K562 (cell line): ENCODE results near the gene YTHDF1. TPM values are rescaled to one million over a fixed set of nuclear protein-coding genes. Genes with fewer than 3 reads are reported as not detected.
A peak's percentile ranks its signal among the peaks of the same experiment; 100 is the strongest.

Experiments used
- ARID1B ChIP-seq: fragments of 450-650 bp; IDR thresholded peaks from 2 replicates; pipeline ENCODE4 v1.6.1; 2016; ENCODE audit warnings: antibody characterized with exemption, mild to moderate bottlenecking, inconsistent platforms
- CBFA2T3 ChIP-seq: fragments of 450-650 bp; IDR thresholded peaks from 2 replicates; pipeline ENCODE4 v1.6.1; 2017
- CREM ChIP-seq: IDR thresholded peaks from 2 replicates; pipeline ENCODE4 v1.6.1; 2014; ENCODE audit warnings: antibody characterized with exemption, low read depth
- DPF2 ChIP-seq: fragments of 450-650 bp; IDR thresholded peaks from 2 replicates; pipeline ENCODE4 v1.6.1; 2016
- EHMT2 ChIP-seq: fragments of 450-650 bp; IDR thresholded peaks from 2 replicates; pipeline ENCODE4 v1.6.1; 2018; ENCODE audit warnings: antibody characterized with exemption
- EP300 ChIP-seq: IDR thresholded peaks from 2 replicates; pipeline ENCODE4 v1.6.1; 2012; ENCODE audit warnings: low read length, improper control_type of control experiment
- FOXP4 ChIP-seq: sonication (generic); formaldehyde crosslinking; IDR thresholded peaks from 2 replicates; pipeline ENCODE4 v1.8.0; 2022; ENCODE audit warnings: mild to moderate bottlenecking, missing genetic modification reagents, borderline replicate concordance
- GABPA ChIP-seq: fragments of 200-800 bp; sonication (Bioruptor generic); conservative IDR thresholded peaks from 2 replicates; pipeline ENCODE4 v1.6.1; 2016; ENCODE audit warnings: low read depth, missing genetic modification characterization, missing compliant biosample characterization
- LEF1 ChIP-seq: fragments of 450-650 bp; IDR thresholded peaks from 2 replicates; pipeline ENCODE4 v1.6.1; 2016; ENCODE audit warnings: mild to moderate bottlenecking
- MCM5 ChIP-seq: fragments of 450-650 bp; IDR thresholded peaks from 2 replicates; pipeline ENCODE4 v1.6.1; 2016; ENCODE audit warnings: low read depth
- NCOA1 ChIP-seq: fragments of 450-650 bp; IDR thresholded peaks from 2 replicates; pipeline ENCODE4 v1.6.1; 2016; ENCODE audit warnings: low read depth
- RFX5 ChIP-seq: IDR thresholded peaks from 2 replicates; pipeline ENCODE4 v1.6.1; 2011; ENCODE audit warnings: low read depth, mild to moderate bottlenecking, improper control_type of control experiment, low read length
- SMARCB1 ChIP-seq: IDR thresholded peaks from 2 replicates; pipeline ENCODE4 v1.6.1; 2011; ENCODE audit warnings: improper control_type of control experiment, low read depth; ENCODE audit not compliant: insufficient read length
- SRSF1 ChIP-seq: fragments of 200-400 bp; formaldehyde crosslinking; IDR thresholded peaks from 2 replicates; pipeline ENCODE4 v1.6.1; 2017; ENCODE audit warnings: mild to moderate bottlenecking, low read depth, low read length, moderate library complexity
- STAG1 ChIP-seq: sonication (generic); formaldehyde crosslinking; IDR thresholded peaks from 2 replicates; pipeline ENCODE4 v1.5.0; 2020; ENCODE audit warnings: missing genetic modification reagents, borderline replicate concordance
- TAF7 ChIP-seq: fragments of 450-650 bp; IDR thresholded peaks from 2 replicates; pipeline ENCODE4 v1.6.1; 2016; ENCODE audit warnings: missing genetic modification characterization, missing compliant biosample characterization
- TAL1 ChIP-seq: fragments of 450-650 bp; IDR thresholded peaks from 2 replicates; pipeline ENCODE4 v1.6.1; 2016; ENCODE audit warnings: mild to moderate bottlenecking
- TCF15 ChIP-seq: fragments of 250-450 bp; sonication (Bioruptor Pico); IDR thresholded peaks from 2 replicates; pipeline ENCODE4 v1.8.0; 2022; ENCODE audit warnings: moderate library complexity, mild to moderate bottlenecking, inconsistent platforms
- TEAD1 ChIP-seq, 2 experiments: fragments of 450-650 bp in 1 of 2; sonication (generic) in 1 of 2; formaldehyde crosslinking; IDR thresholded peaks; 2 replicates each; pipeline versions ENCODE4 v1.4.0 to v1.8.0; 2020 to 2022; ENCODE audit warnings: mild to moderate bottlenecking in 2 of 2, missing genetic modification reagents in 1 of 2
- U2AF2 ChIP-seq: fragments of 200-400 bp; formaldehyde crosslinking; optimal IDR thresholded peaks from 2 replicates; pipeline ENCODE3; 2017; ENCODE audit warnings: low read depth, mild to moderate bottlenecking, low read length
- ZFX ChIP-seq: sonication (generic); formaldehyde crosslinking; IDR thresholded peaks from 2 replicates; pipeline ENCODE4 v1.8.0; 2022; ENCODE audit warnings: mild to moderate bottlenecking, missing genetic modification reagents, moderate library complexity
- ZNF143 ChIP-seq: sonication (generic); formaldehyde crosslinking; IDR thresholded peaks from 2 replicates; pipeline ENCODE4 v1.9.0; 2022; ENCODE audit warnings: mild to moderate bottlenecking, missing genetic modification reagents
- polyA plus RNA-seq, 8 experiments: library from polyadenylated mRNA; depleted of rRNA in 4 of 8; stranded (reverse) in 5 of 8; unstranded in 3 of 8; fragments of >200 nt; fragmentation: Nextera tagmentation in 2 of 8; fragmentation: Illumina TruSeq in 1 of 8; extraction: Ambion mirVana in 2 of 8; extraction: Trizol in 1 of 8; gene quantifications; 2 replicates each; pipeline versions ENCODE4 v1.2.1 to v1.2.3, GENCODE V29; 2011 to 2014; ENCODE audit warnings: inconsistent platforms in 1 of 8, missing spikeins in 1 of 8
- total RNA-seq, 7 experiments: library from RNA; depleted of rRNA in 6 of 7; stranded (reverse); fragments of >200 nt in 6 of 7; fragmentation: Illumina TruSeq in 2 of 7; extraction: Trizol in 2 of 7; gene quantifications; 2 replicates each; pipeline versions ENCODE4 v1.2.1 to v1.2.3, GENCODE V29; 2011 to 2021; ENCODE audit warnings: low replicate concordance in 1 of 7
- TF ChIP-seq, protein P1 (sequence below), 3 experiments: fragments of 200-800 bp in 1 of 3; fragments of 250-450 bp in 1 of 3; fragments of 450-650 bp in 1 of 3; sonication (Bioruptor Pico) in 1 of 3; sonication (Bioruptor generic) in 1 of 3; formaldehyde crosslinking in 1 of 3; IDR thresholded peaks; 2 replicates each; pipeline versions ENCODE4 v1.6.1 to v1.8.0; 2016 to 2022; ENCODE audit warnings: mild to moderate bottlenecking in 2 of 3, missing genetic modification characterization in 2 of 3, missing compliant biosample characterization in 1 of 3, moderate library complexity in 1 of 3
- TF ChIP-seq, protein P2 (sequence below), 2 experiments: fragments of 450-650 bp; conservative IDR thresholded peaks; 2 replicates each; pipeline ENCODE4 v1.6.1; 2017; ENCODE audit warnings: mild to moderate bottlenecking in 2 of 2, moderate library complexity in 2 of 2

The YTHDF1 gene
- total and polyA plus RNA-seq, 9 of the 15 experiments (the other 6 are each of a cell fraction or from before 2014, with no cell fraction given) = 10.1 to 42.4 (median 27.8) TPM

DNA sequence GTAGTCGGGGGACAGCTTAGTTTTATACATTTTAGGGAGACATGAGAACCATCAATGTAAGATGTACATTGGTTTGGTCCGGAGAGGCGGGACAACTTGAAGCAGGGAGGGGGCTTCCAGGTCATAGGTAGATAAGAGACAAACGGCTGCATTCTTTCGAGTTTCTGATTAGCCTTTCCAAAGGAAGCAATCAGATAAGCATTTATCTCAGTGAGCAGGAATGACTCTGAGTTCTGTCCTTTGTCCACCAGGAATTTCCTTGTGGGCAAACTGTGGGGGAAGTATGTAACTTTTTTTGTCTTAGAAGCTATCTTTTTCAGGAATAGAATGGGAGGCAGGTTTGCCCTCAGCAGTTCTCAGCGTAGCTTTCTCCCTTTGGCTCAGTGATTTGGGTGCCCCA, 1.4 kb downstream of the YTHDF1 start (continued):
- TF ChIP-seq SRSF1 (no peak), SMARCB1 (no peak), MCM5 (no peak), CBFA2T3 (peak; percentile 55), EP300 (peak; percentile 67; the same call in 1 of the 2 replicates), EHMT2 (no peak), DPF2 (peak; percentile 38; the same call in 1 of the 2 replicates), U2AF2 (no peak), FOXP4 (CRISPR knock-in tag) (no peak), ZFX (no peak), TCF15 (CRISPR knock-in tag) (no peak), TAF7 (tag) (no peak), CREM (no peak), ZNF143 (CRISPR knock-in tag) (no peak), RFX5 (no peak), ARID1B (peak; percentile 71), TEAD1 (CRISPR knock-in tag; IDR thresholded peaks at IDR 0.05) (no peak), NCOA1 (no peak), STAG1 (CRISPR knock-in tag) (no peak), GABPA (tag) (no peak), TAL1 (peak; percentile 33; the same call in 1 of the 2 replicates), LEF1 (no peak)
- TF ChIP-seq, protein P1, sequence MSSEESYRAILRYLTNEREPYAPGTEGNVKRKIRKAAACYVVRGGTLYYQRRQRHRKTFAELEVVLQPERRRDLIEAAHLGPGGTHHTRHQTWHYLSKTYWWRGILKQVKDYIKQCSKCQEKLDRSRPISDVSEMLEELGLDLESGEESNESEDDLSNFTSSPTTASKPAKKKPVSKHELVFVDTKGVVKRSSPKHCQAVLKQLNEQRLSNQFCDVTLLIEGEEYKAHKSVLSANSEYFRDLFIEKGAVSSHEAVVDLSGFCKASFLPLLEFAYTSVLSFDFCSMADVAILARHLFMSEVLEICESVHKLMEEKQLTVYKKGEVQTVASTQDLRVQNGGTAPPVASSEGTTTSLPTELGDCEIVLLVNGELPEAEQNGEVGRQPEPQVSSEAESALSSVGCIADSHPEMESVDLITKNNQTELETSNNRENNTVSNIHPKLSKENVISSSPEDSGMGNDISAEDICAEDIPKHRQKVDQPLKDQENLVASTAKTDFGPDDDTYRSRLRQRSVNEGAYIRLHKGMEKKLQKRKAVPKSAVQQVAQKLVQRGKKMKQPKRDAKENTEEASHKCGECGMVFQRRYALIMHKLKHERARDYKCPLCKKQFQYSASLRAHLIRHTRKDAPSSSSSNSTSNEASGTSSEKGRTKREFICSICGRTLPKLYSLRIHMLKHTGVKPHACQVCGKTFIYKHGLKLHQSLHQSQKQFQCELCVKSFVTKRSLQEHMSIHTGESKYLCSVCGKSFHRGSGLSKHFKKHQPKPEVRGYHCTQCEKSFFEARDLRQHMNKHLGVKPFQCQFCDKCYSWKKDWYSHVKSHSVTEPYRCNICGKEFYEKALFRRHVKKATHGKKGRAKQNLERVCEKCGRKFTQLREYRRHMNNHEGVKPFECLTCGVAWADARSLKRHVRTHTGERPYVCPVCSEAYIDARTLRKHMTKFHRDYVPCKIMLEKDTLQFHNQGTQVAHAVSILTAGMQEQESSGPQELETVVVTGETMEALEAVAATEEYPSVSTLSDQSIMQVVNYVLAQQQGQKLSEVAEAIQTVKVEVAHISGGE (CRISPR knock-in tag; IDR thresholded peaks at IDR 0.05) = no peak
- TF ChIP-seq, protein P2, sequence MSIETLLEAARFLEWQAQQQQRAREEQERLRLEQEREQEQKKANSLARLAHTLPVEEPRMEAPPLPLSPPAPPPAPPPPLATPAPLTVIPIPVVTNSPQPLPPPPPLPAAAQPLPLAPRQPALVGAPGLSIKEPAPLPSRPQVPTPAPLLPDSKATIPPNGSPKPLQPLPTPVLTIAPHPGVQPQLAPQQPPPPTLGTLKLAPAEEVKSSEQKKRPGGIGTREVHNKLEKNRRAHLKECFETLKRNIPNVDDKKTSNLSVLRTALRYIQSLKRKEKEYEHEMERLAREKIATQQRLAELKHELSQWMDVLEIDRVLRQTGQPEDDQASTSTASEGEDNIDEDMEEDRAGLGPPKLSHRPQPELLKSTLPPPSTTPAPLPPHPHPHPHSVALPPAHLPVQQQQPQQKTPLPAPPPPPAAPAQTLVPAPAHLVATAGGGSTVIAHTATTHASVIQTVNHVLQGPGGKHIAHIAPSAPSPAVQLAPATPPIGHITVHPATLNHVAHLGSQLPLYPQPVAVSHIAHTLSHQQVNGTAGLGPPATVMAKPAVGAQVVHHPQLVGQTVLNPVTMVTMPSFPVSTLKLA (conservative IDR thresholded peaks at IDR 0.05) = 0 out of 4 replicates have a peak, but pooled peaks of 1 of the 2 experiments have one; percentile 7
